B cell (primary cell): ENCODE results near the gene OPHN1. TPM values are rescaled to one million over a fixed set of nuclear protein-coding genes. Genes with fewer than 3 reads are reported as not detected.

ENCODE experiments used
- ATAC-seq: fragments of 200-7000 bp; cut with Tn5 transposase; one replicate; pipeline ENCODE4 v1.10.0; 2021; ENCODE audit warnings: low read depth, mild to moderate bottlenecking, moderate number of reproducible peaks, moderate library complexity
- CTCF ChIA-PET: fragments of 350-600 bp; sonication (Branson Sonifier 250); formaldehyde crosslinking; loops from one replicate; lab custom pipeline; 2021; ENCODE audit warnings: antibody characterized with exemption, inconsistent platforms; lab: Charles Lee
- POLR2A ChIA-PET: fragments of 350-600 bp; sonication (Branson Sonifier 250); formaldehyde crosslinking; loops from one replicate; lab custom pipeline; 2021; ENCODE audit warnings: antibody characterized with exemption; lab: Charles Lee
- DNase-seq: peaks from one replicate; pipeline ENCODE4 v3.0.0; 2013
- H2AFZ ChIP-seq: 2 replicates; pipeline ENCODE4 v1.6.1; 2012; ENCODE audit warnings: mild to moderate bottlenecking, low read depth, low read length; ENCODE audit not compliant: insufficient read depth, poor library complexity, severe bottlenecking
- H3K27ac ChIP-seq, 2 donors: 1 replicate in 1 of 2; 2 replicates in 1 of 2; pipeline ENCODE4 v1.5.1; 2012 to 2013; ENCODE audit warnings: low read length in 2 of 2, mild to moderate bottlenecking in 2 of 2, moderate library complexity in 1 of 2
- H3K27me3 ChIP-seq, 4 experiments: fragments of 200-600 bp in 1 of 4; sonication (generic) in 1 of 4; replicated peaks in 1 of 4; 1 replicate in 2 of 4; 2 replicates in 2 of 4; pipeline versions ENCODE4 v1.6.1 to v1.7.0; 2013 to 2016; ENCODE audit warnings: low read length in 3 of 4, mild to moderate bottlenecking in 2 of 4, mixed read lengths in 1 of 4, moderate library complexity in 1 of 4; ENCODE audit not compliant: insufficient read depth in 4 of 4, control insufficient read depth in 3 of 4; ENCODE audit errors: control extremely low read depth in 1 of 4
- H3K36me3 ChIP-seq, 2 experiments: replicated peaks in 1 of 2; 1 replicate in 1 of 2; 2 replicates in 1 of 2; pipeline versions ENCODE4 v1.6.1 to v1.7.1; 2013; ENCODE audit warnings: low read length in 1 of 2; ENCODE audit not compliant: insufficient read depth in 2 of 2, control insufficient read depth in 1 of 2; ENCODE audit errors: control extremely low read depth in 1 of 2, extremely low read depth in 1 of 2
- H3K4me1 ChIP-seq, 2 donors: fragments of 200-600 bp in 1 of 2; sonication (generic) in 1 of 2; 1 replicate in 1 of 2; 2 replicates in 1 of 2; pipeline versions ENCODE4 v1.5.1 to v1.6.1; 2013 to 2017; ENCODE audit warnings: low read length in 2 of 2; ENCODE audit not compliant: control insufficient read depth in 2 of 2, insufficient read depth in 2 of 2
- H3K4me2 ChIP-seq: replicated peaks from 2 replicates; pipeline ENCODE3; 2012; ENCODE audit warnings: mild to moderate bottlenecking, low read depth, low read length; ENCODE audit not compliant: poor library complexity, severe bottlenecking
- H3K4me3 ChIP-seq, 5 experiments: fragments of 200-600 bp in 1 of 5; sonication (generic) in 1 of 5; 1 replicate in 3 of 5; 2 replicates in 2 of 5; pipeline versions ENCODE4 v1.5.1 to v1.7.0; 2011 to 2016; ENCODE audit warnings: low read length in 4 of 5, mild to moderate bottlenecking in 4 of 5, low read depth in 2 of 5, control low read depth in 1 of 5, moderate library complexity in 1 of 5; ENCODE audit not compliant: insufficient read depth in 1 of 5; ENCODE audit errors: control extremely low read depth in 1 of 5, extremely low read depth in 1 of 5
- H3K79me2 ChIP-seq: fragments of 200-600 bp; sonication (generic); one replicate; pipeline ENCODE4 v1.6.0; 2016; ENCODE audit warnings: low read length; ENCODE audit not compliant: control insufficient read depth, insufficient read depth
- H3K9ac ChIP-seq: fragments of 200-600 bp; sonication (generic); 2 replicates; pipeline ENCODE4 v1.6.1; 2017; ENCODE audit warnings: mild to moderate bottlenecking, low read length, moderate library complexity
- H3K9me3 ChIP-seq, 3 donors: one replicate each; pipeline versions ENCODE4 v1.6.1 to v1.7.1; 2013; ENCODE audit warnings: low read length in 2 of 3; ENCODE audit not compliant: control insufficient read depth in 2 of 3, insufficient read depth in 1 of 3; ENCODE audit errors: control extremely low read depth in 1 of 3
- H4K20me1 ChIP-seq: 2 replicates; pipeline ENCODE4 v1.6.0; 2012; ENCODE audit warnings: mild to moderate bottlenecking, low read length; ENCODE audit not compliant: insufficient read depth, control insufficient read depth, poor library complexity, severe bottlenecking
- H3K27ac Mint-ChIP-seq: one replicate; pipeline ENCODE4 v1.8.0; 2021; ENCODE audit warnings: mixed read lengths
- H3K27me3 Mint-ChIP-seq: one replicate; pipeline ENCODE4 v1.8.0; 2021; ENCODE audit warnings: mixed read lengths
- H3K4me1 Mint-ChIP-seq: one replicate; pipeline ENCODE4 v1.8.0; 2021; ENCODE audit warnings: mixed read lengths
- H3K4me3 Mint-ChIP-seq: one replicate; pipeline ENCODE4 v1.8.0; 2021; ENCODE audit warnings: mixed read lengths
- H3K9me3 Mint-ChIP-seq: one replicate; pipeline ENCODE4 v1.8.0; 2022; ENCODE audit warnings: mixed read lengths; ENCODE audit not compliant: insufficient read depth
- CTCF ChIP-seq: fragments of 200-600 bp; IDR thresholded peaks from one replicate; pipeline ENCODE4 v1.8.0; 2022; ENCODE audit warnings: antibody characterized with exemption, mild to moderate bottlenecking
- EZH2 ChIP-seq: IDR thresholded peaks from 2 replicates; pipeline ENCODE4 v1.6.1; 2012; ENCODE audit warnings: borderline replicate concordance, low read depth, mild to moderate bottlenecking, moderate library complexity, low read length; ENCODE audit not compliant: insufficient read depth, poor library complexity, severe bottlenecking
- WGBS: methylation state at CpG from one replicate; pipeline ENCODE4 v1.1.5; 2013; ENCODE audit warnings: missing lambda C conversion rate; ENCODE audit not compliant: insufficient coverage; 5-methylcytosine and 5-hydroxymethylcytosine counted together
- intact Hi-C: fragments of 100-400 bp; cut with micrococcal nuclease; formaldehyde crosslinking; loops from one replicate; pipeline ENCODE4 v1.10.0; 2022
- polyA plus RNA-seq: library from polyadenylated mRNA; depleted of rRNA; stranded (reverse); fragments of >200 nt; gene quantifications from 2 replicates; pipeline ENCODE4 v1.2.3, GENCODE V29; 2012
- total RNA-seq, 2 donors: library from RNA; stranded (reverse); fragments of 120-200 nt in 1 of 2; gene quantifications; 1 replicate in 1 of 2; 2 replicates in 1 of 2; pipeline versions ENCODE4 v1.2.3 to v1.2.4, GENCODE V29; 2013 to 2022

The OPHN1 gene
- total and polyA plus RNA-seq, 2 donors (not counting 1 experiment from before 2014, with no cell fraction given): 0.03 to 0.17 TPM

DNA sequence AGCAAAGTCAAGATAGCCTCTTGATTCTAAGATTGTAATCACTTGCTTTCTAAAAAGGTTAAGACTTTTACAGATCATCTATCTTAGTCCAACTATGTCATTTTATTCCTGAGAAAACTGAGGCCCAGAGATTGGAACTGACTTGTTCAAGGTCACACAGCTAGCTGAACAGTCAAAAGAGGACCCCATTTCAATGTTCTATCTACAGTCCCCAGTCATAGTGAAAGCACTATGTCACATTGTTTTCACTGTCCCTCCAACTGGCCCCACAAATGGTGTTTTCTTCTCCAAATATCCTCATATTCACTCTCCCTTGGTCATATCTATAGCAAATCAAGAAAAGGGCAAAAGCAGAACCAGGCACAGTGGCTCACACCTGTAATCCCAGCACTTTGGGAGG is 145.2 kb downstream of the OPHN1 start:
- ATAC-seq: no peak
- H3K27me3 ChIP-seq: no peaks in the 10 kb centered on the region
- no peaks in the 10 kb centered on the region for H3K4me1 ChIP-seq
- H3K27me3 Mint-ChIP-seq: no peaks in the 10 kb centered on the region
- no peaks in the 10 kb centered on the region for H3K9me3 ChIP-seq
- no peak overlapping the region for H3K4me2 ChIP-seq
- H3K4me1 Mint-ChIP-seq: no peaks in the 10 kb centered on the region
- no peak overlapping the region for H3K4me3 Mint-ChIP-seq
- CTCF ChIA-PET: no interaction called here
- POLR2A ChIA-PET: no interaction called here
- no peak overlapping the region for H2AFZ ChIP-seq
- H4K20me1 ChIP-seq: no peaks in the 10 kb centered on the region
- H3K36me3 ChIP-seq: no peaks in the 10 kb centered on the region
- no peak for TF ChIP-seq CTCF
- no peak for TF ChIP-seq EZH2
- no peak overlapping the region for H3K27ac Mint-ChIP-seq
- no peak for DNase-seq
- no peaks in the 10 kb centered on the region for H3K9me3 Mint-ChIP-seq
- H3K4me3 ChIP-seq: no peak overlapping the region
- no peaks in the 10 kb centered on the region for H3K79me2 ChIP-seq
- no peak overlapping the region for H3K27ac ChIP-seq
- no peak overlapping the region for H3K9ac ChIP-seq
- intact Hi-C loops: no loop called here

- ChIA-PET CTCF (no interaction called here), POLR2A (no interaction called here)
- no CpG with 5 or more reads among the region's 3 CpGs for WGBS
- Histone ChIP-seq H3K79me2 (no peaks in the 10 kb centered on the region), H3K4me3 (no peak overlapping the region), H3K4me1 (no peaks in the 10 kb centered on the region), H3K27ac (no peak overlapping the region), H3K4me2 (no peak overlapping the region), H3K27me3 (no peaks in the 10 kb centered on the region), H2AFZ (no peak overlapping the region), H4K20me1 (no peaks in the 10 kb centered on the region), H3K36me3 (no peaks in the 10 kb centered on the region), H3K9me3 (no peaks in the 10 kb centered on the region), H3K9ac (no peak overlapping the region)
- Mint-ChIP-seq H3K27me3 (no peaks in the 10 kb centered on the region), H3K27ac (no peak overlapping the region), H3K4me3 (no peak overlapping the region), H3K4me1 (no peaks in the 10 kb centered on the region), H3K9me3 (no peaks in the 10 kb centered on the region)
- no peak for ATAC-seq
- TF ChIP-seq CTCF (no peak), EZH2 (no peak)
- intact Hi-C loops: no loop called here
- DNase-seq: no peak
These were observed 145.9 kb downstream of the OPHN1 start for GRCh38 chrX:68287419-68287818.
